CD4-positive, alpha-beta T cell treated with Interleukin-15 for 1 hour (primary cell): ENCODE measurements around the gene ABCG5.

Source experiments
- DNase-seq: peaks from one replicate; pipeline ENCODE4 v3.0.0-alpha.2; 2020

The ABCG5 gene

GRCh38 chr2:43838560-43839267 is at the start of gene ABCG5, which contains the start of gene ABCG8:
Gene ABCG5, minus strand, starts transcription at chr2:43838839. Its CDS starts 160 bp downstream, at chr2:43838679.
Gene ABCG8, plus strand, starts transcription at chr2:43838971. Its CDS starts 83 bp downstream, at chr2:43839054.
- DNase-seq: no peak

- DNase-seq: no peak
Observed at GRCh38 chr2:43887176-43887575, 48.5 kb upstream of the ABCG5 start.

GRCh38 chr2:43885132-43885632 is 46.5 kb upstream of the ABCG5 start:
- no peak for DNase-seq

DNA sequence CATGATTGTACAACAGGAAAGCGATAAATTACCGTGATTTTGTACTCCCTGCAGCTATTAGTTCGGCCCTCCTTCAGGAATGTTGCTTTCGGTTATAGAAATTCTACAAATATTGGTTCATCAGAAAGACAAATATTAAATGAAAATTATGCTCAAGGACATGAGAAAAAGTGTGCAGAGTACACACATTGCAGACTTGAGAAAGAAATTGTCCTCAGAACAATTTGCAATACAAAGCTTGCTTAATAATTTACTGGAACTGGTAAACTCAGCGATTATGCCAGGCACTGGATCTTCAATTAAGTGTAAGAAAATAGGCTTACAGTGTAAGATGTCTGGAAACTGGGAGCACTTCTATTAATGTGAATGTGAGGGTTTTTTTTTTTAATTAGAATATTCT is 46.0 kb upstream of the ABCG5 start:
- no peak for DNase-seq

DNA sequence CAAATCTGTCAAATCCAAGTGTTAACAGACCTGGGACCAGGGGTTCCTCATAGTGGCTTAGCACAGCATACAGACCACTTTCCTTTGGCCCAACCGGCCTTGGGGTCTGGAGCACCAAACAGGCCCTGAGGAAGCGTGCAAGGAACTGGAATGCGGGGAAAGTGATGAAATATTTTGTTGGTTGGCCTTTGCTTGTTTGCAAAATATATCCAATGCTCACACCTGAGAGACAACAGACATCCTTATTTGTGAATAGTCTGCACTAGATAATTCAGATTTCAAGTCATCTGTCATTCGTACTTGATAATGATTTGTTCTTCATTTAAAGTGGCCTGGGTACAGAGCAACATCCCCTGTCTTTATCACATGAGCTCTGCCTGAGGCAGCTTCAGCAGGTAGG is 43.7 kb upstream of the ABCG5 start:
- DNase-seq: no peak

GRCh38 chr2:43880952-43881351 is 42.3 kb upstream of the ABCG5 start:
- no peak for DNase-seq

DNA sequence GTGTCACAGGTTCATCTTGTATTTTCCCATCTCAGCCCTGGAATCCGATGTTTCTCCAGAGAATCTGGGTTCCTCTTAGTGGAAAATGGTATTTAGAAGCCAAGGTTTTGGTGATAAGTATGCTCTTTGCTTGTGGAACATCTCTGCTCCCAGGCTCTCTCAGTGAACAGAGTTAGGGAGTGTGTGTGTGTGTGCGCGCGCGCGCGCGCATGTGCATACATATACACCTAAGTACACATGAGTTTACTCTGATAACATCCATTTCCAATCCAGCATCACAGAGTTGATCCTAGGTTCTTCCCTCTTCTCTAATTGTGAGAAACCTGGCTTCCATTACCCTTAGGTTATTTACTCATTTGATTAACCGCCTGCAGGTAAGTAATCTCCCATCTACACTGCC is 41.8 kb upstream of the ABCG5 start:
- DNase-seq: no peak

GRCh38 chr2:43879261-43879660 is 40.6 kb upstream of the ABCG5 start:
- no peak for DNase-seq

- DNase-seq: peak; percentile 30
Observed at GRCh38 chr2:43877782-43878464, 39.3 kb upstream of the ABCG5 start.

- DNase-seq: no peak
Observed at GRCh38 chr2:43874776-43875451, 36.3 kb upstream of the ABCG5 start.

- no peak for DNase-seq
Observed at GRCh38 chr2:43872151-43872550, 33.5 kb upstream of the ABCG5 start.

DNA sequence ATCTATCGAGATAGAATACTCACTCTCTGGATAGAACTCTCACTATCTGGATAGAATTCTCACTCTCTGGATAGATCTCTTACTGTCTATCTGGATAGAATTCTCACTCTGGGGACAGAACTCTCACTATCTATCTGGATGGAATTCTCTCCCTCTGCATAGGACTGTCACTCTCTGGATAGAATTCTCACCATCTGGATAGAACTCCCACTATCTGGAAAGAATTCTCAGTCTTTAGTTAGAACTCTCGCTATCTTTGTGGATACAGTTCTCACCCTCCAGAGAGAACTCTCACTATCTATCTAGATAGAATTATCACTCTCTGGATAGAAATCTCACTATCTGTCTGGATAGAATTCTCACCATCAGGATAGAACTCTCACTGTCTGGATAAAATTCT is 16.7 kb upstream of the ABCG5 start:
- DNase-seq: no peak

DNA sequence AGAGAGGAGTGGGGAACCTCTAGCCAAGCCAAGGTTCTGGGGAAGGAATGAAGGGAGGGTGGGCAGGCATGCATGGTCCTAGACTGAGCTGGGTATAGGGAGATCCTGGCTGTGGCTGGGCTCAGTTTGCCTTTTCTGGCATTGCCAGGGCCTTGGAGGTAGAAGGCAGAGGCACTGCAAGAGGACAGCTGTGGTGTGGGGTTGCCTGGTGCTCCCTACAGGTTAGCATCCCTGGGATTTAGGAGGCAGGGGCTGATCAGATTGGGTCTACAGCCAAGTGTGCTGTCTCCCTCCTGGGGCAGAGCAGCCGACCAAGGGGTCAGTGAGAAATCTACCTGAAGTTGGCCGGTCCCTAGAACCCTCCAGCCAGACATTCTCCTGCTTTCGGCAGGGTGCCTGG is 16.0 kb upstream of the ABCG5 start:
- DNase-seq: no peak

GRCh38 chr2:43853141-43854081 is 14.8 kb upstream of the ABCG5 start:
- no peak for DNase-seq

- DNase-seq: no peak
Observed at GRCh38 chr2:43852196-43852730, 13.6 kb upstream of the ABCG5 start.

DNA sequence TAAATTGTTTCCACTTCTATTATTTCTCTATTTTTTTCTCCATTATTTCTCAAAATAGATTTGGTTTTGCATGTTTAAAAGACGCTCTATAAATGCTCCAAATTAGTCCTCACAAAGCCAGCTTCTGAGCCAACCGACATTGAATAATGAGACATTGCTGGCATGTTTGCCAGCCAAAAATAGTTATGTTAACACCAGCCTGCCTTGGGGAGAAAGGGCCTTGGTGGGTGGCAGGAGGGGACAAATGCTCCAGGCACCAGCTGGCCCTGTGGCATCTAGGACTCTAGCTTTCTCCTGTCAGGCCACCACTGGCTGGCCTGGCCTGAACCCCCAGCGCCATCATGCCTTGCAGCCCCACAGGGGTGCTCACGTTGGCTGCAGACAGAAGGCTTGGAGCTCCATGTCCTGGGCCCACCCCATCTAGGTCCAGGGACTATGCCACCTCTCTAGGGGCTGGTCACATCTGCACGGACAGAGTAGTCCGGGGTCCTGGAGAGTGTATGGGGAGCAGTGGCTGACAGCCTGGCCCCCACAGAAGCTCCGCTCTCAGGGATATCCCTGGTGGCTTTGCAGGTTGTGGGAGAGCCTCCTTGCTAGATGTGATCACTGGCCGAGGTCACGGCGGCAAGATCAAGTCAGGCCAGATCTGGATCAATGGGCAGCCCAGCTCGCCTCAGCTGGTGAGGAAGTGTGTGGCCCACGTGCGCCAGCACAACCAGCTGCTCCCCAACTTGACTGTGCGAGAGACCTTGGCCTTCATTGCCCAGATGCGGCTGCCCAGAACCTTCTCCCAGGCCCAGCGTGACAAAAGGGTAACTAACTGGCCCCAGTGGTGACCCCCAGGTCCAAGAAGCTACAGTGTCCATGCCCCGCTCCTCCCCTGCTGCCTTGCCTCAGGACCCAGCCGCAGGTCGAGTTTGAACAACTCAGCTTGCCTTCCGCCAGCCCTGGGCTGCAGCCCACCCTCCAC is 12.7 kb upstream of the ABCG5 start:
- no peak for DNase-seq

GRCh38 chr2:43848214-43848613 is 9.6 kb upstream of the ABCG5 start:
- no peak for DNase-seq

GRCh38 chr2:43846140-43846793 is 7.6 kb upstream of the ABCG5 start:
- DNase-seq: no peak

DNA sequence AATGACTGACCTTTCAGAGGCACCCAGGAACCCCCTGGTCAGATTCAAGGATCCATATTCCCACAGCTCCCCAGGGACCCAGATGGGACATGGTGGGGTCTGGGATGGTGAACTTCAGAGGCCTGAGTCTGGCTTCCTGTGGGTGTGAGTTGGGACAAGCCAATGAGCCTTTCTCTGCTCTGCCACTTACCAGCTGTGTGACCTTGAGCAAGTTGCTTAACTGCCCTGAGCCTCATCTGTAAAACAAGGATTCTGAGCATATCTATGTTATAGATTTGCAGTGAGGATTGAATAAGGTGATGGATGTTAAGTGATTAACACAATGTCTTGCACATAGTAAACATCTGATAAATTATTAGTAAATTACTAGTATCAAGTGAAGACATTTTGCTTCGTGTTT is 6.5 kb upstream of the ABCG5 start:
- DNase-seq: no peak

- no peak for DNase-seq
Observed at GRCh38 chr2:43842866-43843226, 4.2 kb upstream of the ABCG5 start.
